Fibroblast of lung (primary cell): ENCODE data around the gene ZNF296. TPM values are rescaled to one million over a fixed set of nuclear protein-coding genes. Genes with fewer than 3 reads are reported as not detected.

Experiments
- DNase-seq, 2 donors: peaks; one replicate each; pipeline versions ENCODE4 v3.0.0 to v3.0.0-alpha.2; 2010; ENCODE audit warnings: low read depth in 2 of 2
- H2AFZ ChIP-seq: 2 replicates; pipeline ENCODE4 v1.5.1; 2012; ENCODE audit warnings: low read length, control low read depth, inconsistent platforms
- H3K27ac ChIP-seq: 2 replicates; pipeline ENCODE4 v1.5.1; 2011; ENCODE audit warnings: low read length, control low read depth; ENCODE audit not compliant: insufficient read depth
- H3K27me3 ChIP-seq: 2 replicates; pipeline ENCODE4 v1.5.1; 2011; ENCODE audit warnings: mild to moderate bottlenecking, low read length; ENCODE audit not compliant: control insufficient read depth, insufficient read depth
- H3K36me3 ChIP-seq: 2 replicates; pipeline ENCODE4 v1.5.1; 2011; ENCODE audit warnings: low read length; ENCODE audit not compliant: control insufficient read depth, insufficient read depth
- H3K4me1 ChIP-seq: 2 replicates; pipeline ENCODE4 v1.5.1; 2011; ENCODE audit warnings: low read length; ENCODE audit not compliant: control insufficient read depth, insufficient read depth; ENCODE audit errors: extremely low read depth
- H3K4me2 ChIP-seq: 2 replicates; pipeline ENCODE4 v1.5.1; 2011; ENCODE audit warnings: low read length, control low read depth; ENCODE audit not compliant: insufficient read depth; ENCODE audit errors: extremely low read depth
- H3K4me3 ChIP-seq, 4 experiments: fragments of 200-600 bp in 1 of 4; sonication (generic) in 1 of 4; replicated peaks in 1 of 4; 2 replicates each; pipeline ENCODE4 v1.5.1; 2011 to 2016; ENCODE audit warnings: low read length in 4 of 4, low read depth in 3 of 4, mild to moderate bottlenecking in 3 of 4, control low read depth in 2 of 4, inconsistent platforms in 1 of 4, mixed read lengths in 1 of 4; ENCODE audit not compliant: insufficient read depth in 1 of 4; ENCODE audit errors: control extremely low read depth in 1 of 4
- H3K79me2 ChIP-seq: 2 replicates; pipeline ENCODE4 v1.5.1; 2012; ENCODE audit warnings: mild to moderate bottlenecking, low read length, inconsistent platforms; ENCODE audit not compliant: control insufficient read depth, insufficient read depth
- H3K9ac ChIP-seq: 2 replicates; pipeline ENCODE4 v1.5.1; 2011; ENCODE audit warnings: mild to moderate bottlenecking, low read length, control low read depth; ENCODE audit not compliant: insufficient read depth
- H3K9me3 ChIP-seq: 2 replicates; pipeline ENCODE4 v1.5.1; 2012; ENCODE audit warnings: low read depth, low read length; ENCODE audit not compliant: control insufficient read depth, insufficient read depth
- H4K20me1 ChIP-seq: 2 replicates; pipeline ENCODE4 v1.5.1; 2011; ENCODE audit warnings: low read length; ENCODE audit not compliant: control insufficient read depth, insufficient read depth; ENCODE audit errors: extremely low read depth
- EZH2 ChIP-seq: IDR thresholded peaks from 2 replicates; pipeline ENCODE4 v1.5.1; 2012; ENCODE audit warnings: low read length, control low read depth, mild to moderate bottlenecking; ENCODE audit errors: missing control alignments
- polyA plus RNA-seq, 2 donors: library from polyadenylated mRNA; depleted of rRNA in 1 of 2; stranded (reverse) in 1 of 2; unstranded in 1 of 2; fragments of >200 nt; gene quantifications; 2 replicates each; pipeline ENCODE4 v1.2.1, GENCODE V29; 2011 to 2012; ENCODE audit warnings: missing spikeins in 1 of 2
- total RNA-seq: library from RNA; depleted of rRNA; stranded (reverse); fragments of >200 nt; gene quantifications from 2 replicates; pipeline ENCODE4 v1.2.1, GENCODE V29; 2014
- TF ChIP-seq, protein P1 (sequence below), 2 donors: IDR thresholded peaks in 1 of 2; conservative IDR thresholded peaks in 1 of 2; 1 replicate in 1 of 2; 2 replicates in 1 of 2; pipeline ENCODE4 v1.5.1; 2011 to 2012; ENCODE audit warnings: low read length in 2 of 2, control low read depth in 1 of 2, inconsistent platforms in 1 of 2, low read depth in 1 of 2, mild to moderate bottlenecking in 1 of 2

Gene ZNF296
- total and polyA plus RNA-seq, 2 donors (not counting 1 experiment from before 2014, with no cell fraction given) = 0.03 TPM; not detected in 1

DNA sequence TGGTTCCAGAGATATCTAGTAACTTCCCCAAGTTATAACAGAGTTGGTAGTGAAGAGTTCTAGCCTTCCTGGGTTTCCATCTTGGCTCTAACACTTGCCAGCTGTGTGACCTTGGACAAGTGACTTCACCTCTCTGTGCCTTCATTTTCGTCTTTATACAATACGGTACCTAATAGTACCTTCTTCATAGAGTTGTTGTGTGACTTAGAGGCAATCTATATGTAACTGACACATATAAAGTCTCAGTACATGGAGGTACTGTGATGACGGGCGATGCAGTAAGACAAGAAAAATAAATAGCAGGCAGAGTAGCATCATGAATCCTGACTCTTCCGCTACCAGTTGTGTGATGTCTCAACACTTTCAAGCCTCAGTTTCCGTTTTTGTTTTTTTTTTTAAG lies 45.5 kb downstream of the ZNF296 start:
- H4K20me1 ChIP-seq = no peaks in the 10 kb centered on the region
- H3K27me3 ChIP-seq = no peaks in the 10 kb centered on the region
- H3K4me2 ChIP-seq = no peak overlapping the region
- no peak overlapping the region for H2AFZ ChIP-seq
- no peaks in the 10 kb centered on the region for H3K9me3 ChIP-seq
- TF ChIP-seq, protein P1, sequence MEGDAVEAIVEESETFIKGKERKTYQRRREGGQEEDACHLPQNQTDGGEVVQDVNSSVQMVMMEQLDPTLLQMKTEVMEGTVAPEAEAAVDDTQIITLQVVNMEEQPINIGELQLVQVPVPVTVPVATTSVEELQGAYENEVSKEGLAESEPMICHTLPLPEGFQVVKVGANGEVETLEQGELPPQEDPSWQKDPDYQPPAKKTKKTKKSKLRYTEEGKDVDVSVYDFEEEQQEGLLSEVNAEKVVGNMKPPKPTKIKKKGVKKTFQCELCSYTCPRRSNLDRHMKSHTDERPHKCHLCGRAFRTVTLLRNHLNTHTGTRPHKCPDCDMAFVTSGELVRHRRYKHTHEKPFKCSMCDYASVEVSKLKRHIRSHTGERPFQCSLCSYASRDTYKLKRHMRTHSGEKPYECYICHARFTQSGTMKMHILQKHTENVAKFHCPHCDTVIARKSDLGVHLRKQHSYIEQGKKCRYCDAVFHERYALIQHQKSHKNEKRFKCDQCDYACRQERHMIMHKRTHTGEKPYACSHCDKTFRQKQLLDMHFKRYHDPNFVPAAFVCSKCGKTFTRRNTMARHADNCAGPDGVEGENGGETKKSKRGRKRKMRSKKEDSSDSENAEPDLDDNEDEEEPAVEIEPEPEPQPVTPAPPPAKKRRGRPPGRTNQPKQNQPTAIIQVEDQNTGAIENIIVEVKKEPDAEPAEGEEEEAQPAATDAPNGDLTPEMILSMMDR (conservative IDR thresholded peaks at IDR 0.05 in 1 of 2, IDR thresholded peaks at IDR 0.05 in 1 of 2; ENCODE audit: low read depth in 1 of 2, low read length in 2 of 2) = no peak
- TF ChIP-seq EZH2 = no peak
- no peak overlapping the region for H3K9ac ChIP-seq
- H3K27ac ChIP-seq = no peak overlapping the region
- H3K4me1 ChIP-seq = no peaks in the 10 kb centered on the region
- DNase-seq = no peak
- H3K4me3 ChIP-seq = no peak overlapping the region
- no peaks in the 10 kb centered on the region for H3K36me3 ChIP-seq
- no peaks in the 10 kb centered on the region for H3K79me2 ChIP-seq

DNA sequence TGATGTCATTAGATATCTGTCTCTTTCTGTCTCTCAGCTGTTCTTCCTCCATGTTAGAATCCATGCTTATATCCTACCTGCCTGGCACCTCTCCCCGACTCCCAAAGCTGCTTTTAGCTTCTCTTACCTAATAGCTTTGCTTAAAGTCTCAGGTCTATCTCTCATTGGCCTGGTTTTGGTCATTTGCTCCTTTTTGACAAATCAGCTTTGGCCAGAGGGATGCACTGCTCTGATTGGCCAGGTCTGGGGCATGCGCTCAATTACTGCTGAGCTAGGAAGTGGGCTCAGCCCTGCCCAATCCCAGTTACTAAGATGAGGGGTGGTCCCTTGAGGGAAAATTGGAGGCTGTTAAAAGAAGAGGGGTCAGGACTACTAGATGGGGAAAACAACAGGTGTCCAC lies 48.9 kb downstream of the ZNF296 start:
- H3K36me3 ChIP-seq = no peaks in the 10 kb centered on the region
- no peaks in the 10 kb centered on the region for H3K9me3 ChIP-seq
- no peaks in the 10 kb centered on the region for H3K27me3 ChIP-seq
- H2AFZ ChIP-seq = no peak overlapping the region
- TF ChIP-seq EZH2 = no peak
- TF ChIP-seq, protein P1 (conservative IDR thresholded peaks at IDR 0.05 in 1 of 2, IDR thresholded peaks at IDR 0.05 in 1 of 2; ENCODE audit: low read depth in 1 of 2, low read length in 2 of 2) = no peak
- no peaks in the 10 kb centered on the region for H3K79me2 ChIP-seq
- no peak for DNase-seq
- H3K4me1 ChIP-seq = no peaks in the 10 kb centered on the region
- H3K4me2 ChIP-seq = no peak overlapping the region
- H3K27ac ChIP-seq = no peak overlapping the region
- H3K9ac ChIP-seq = no peak overlapping the region
- H3K4me3 ChIP-seq = no peak overlapping the region
- H4K20me1 ChIP-seq = no peaks in the 10 kb centered on the region

DNA sequence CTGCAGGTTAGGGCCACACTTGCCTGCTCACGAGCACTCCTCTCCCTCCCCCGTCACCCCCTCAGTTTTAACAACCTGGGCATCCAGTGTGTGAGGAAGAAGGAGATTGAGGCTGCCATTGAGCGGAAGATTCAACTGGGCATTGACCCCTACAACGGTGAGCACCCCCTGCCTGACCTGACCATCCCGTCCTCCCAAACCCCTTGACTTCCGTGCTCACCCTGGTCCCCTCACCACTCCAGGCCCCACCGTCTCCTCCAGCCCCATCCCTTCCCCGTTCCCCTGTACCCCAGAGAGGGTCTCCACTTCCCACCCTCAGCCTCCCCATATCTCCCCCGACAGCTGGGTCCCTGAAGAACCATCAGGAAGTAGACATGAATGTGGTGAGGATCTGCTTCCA lies 51.0 kb downstream of the ZNF296 start:
- no peak for DNase-seq
- Histone ChIP-seq H3K79me2 (no peaks in the 10 kb centered on the region), H3K4me1 (no peaks in the 10 kb centered on the region), H3K9ac (no peak overlapping the region), H3K4me2 (no peak overlapping the region), H4K20me1 (no peaks in the 10 kb centered on the region), H3K4me3 (no peak overlapping the region), H2AFZ (no peak overlapping the region), H3K36me3 (no peaks in the 10 kb centered on the region), H3K27me3 (no peaks in the 10 kb centered on the region), H3K27ac (no peak overlapping the region), H3K9me3 (no peaks in the 10 kb centered on the region)
- TF ChIP-seq, protein P1 (conservative IDR thresholded peaks at IDR 0.05 in 1 of 2, IDR thresholded peaks at IDR 0.05 in 1 of 2; ENCODE audit: low read depth in 1 of 2, low read length in 2 of 2) = no peak
- TF ChIP-seq EZH2 = no peak
